DMS114 treated with DMSO at 0.1 percent for 48 hours (cell line): ENCODE data around the gene C4orf17.
A peak's percentile ranks its signal among the peaks of the same experiment; 100 is the strongest.

ENCODE experiments used
- DNase-seq: peaks from one replicate; lab custom pipeline; 2025; ENCODE audit not compliant: unreplicated experiment; lab: John Stamatoyannopoulos, UW

Gene C4orf17

DNA sequence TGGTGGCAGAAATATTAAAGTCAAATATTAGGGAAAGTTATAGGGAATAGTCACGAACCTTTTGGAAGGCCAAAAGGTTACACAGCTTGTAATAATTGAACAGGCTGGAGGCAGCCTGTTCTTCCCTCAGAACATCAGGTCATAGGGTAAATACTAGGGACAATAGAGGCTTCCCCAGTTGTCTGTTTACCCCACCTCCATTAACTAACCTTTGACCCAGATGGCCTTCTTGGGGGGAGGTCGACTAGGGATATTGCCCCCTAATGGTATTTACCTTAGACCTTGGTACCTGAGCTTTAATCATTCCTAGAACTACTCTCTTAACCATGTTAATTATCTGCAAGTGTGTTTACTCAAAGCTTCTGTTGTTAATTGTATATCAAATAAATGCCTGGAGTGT, 26.0 kb downstream of the C4orf17 start:
- no peak for DNase-seq

DNA sequence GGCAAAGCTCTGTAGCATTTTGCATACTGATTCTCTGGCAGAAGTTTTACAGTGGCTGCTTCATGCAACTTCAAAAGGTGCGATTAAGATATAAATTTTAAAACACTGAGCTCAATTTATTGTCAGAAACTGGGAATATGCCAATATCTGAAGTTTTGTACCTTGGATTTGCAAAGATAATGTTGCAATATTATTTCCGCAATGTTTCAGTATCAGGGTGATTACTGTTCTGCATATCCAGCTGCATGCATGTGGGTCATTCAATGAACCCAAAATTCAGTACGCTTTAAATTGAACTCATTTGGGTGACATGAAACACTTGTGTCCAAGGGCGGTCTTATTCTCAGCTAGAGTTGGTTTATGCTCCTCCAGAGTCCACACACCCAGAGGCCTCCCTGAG, 26.9 kb downstream of the C4orf17 start:
- DNase-seq, result no peak

GRCh38 chr4:99540277-99540939, 29.6 kb downstream of the C4orf17 start:
- DNase-seq, result no peak

DNA sequence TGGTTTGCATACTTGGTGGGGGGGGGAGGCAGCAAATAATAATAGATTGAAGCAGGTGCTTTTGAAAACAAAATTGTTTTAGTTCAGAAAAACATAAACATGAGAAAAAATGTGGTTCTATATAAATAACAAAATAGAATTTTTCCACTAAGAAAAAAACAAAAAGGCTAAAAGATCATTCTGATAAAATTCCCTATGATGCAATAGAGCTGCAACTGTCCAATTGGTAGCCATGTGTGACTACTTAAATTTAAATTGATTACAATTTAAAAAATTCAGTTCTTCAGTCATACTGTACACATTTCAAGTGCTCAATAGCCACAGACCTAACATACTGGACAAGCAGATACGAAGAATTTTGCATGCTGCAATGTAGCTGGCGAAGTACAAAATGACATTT, 42.1 kb downstream of the C4orf17 start:
- no peak for DNase-seq

- peak; percentile 90 for DNase-seq
Observed at GRCh38 chr4:99563310-99564186, 52.7 kb downstream of the C4orf17 start, which contains the start of gene TRMT10A. TSS of gene TRMT10A (minus strand) at chr4:99564039. CDS start at chr4:99559338, 4,701 bp downstream.

- DNase-seq, result no peak
Observed at GRCh38 chr4:99564921-99565320, 54.1 kb downstream of the C4orf17 start.

- no peak for DNase-seq
Observed at GRCh38 chr4:99571883-99572282, 61.1 kb downstream of the C4orf17 start.

DNA sequence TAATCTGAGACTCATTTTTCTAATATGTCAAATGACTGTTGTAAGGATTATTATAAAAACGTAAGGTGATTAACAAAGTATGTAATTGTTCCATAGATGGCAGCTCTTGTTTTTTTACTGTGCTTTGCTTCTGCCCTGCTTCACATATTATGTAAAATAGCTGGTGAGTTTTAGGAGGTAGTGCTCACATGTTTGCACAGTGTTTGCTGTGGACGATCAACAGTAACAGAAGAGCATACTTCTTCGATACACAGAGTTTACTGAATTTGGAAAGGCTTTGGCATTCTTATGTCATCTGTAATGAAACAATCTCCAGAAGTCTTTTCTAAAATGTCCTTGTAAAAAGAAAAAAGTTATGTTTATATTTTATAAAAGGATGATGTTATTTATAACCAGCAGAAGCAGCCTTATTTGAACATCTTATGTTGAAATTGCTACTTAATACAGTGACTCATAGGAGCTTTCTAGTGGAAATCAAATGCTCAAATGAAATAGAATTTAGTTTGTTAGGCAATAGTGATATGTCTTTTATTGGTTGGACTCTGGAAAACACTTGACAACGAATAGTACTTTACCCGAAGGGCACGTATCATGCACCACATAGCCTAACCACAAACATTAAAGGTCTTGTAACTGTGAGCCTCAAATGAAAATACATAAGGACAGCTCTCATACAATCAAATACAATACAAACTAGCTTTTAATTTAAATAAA, 61.9 kb downstream of the C4orf17 start:
- DNase-seq, result no peak

DNA sequence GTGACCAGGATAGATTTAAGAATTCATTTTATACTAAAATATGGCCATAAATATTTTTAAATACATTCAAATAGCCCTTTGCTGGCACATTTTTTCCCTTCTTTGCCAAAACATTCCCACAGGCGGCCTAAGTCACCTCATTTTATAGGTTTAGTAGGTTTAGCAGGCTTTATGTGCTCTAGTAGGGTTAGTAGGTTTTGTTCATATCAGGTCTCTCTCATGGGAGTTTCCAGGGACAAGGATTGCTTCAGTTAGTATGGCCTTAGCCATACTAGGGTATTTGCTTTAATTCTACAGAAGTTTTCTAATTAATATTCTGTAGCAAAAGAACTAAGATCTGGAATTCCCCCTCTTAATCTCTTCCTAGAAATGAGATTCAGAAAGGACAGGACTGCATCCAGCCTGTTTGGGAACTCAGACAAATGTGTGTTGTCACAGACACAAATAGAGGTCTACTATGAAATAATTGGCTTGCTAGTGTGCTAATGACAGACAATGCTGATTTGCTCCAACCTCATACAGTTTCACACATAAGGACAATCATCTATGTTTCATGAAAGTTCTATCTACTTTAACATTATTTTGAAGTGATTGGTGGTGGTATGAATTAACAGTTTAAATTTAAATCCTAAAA, 63.0 kb downstream of the C4orf17 start:
- no peak for DNase-seq

DNA sequence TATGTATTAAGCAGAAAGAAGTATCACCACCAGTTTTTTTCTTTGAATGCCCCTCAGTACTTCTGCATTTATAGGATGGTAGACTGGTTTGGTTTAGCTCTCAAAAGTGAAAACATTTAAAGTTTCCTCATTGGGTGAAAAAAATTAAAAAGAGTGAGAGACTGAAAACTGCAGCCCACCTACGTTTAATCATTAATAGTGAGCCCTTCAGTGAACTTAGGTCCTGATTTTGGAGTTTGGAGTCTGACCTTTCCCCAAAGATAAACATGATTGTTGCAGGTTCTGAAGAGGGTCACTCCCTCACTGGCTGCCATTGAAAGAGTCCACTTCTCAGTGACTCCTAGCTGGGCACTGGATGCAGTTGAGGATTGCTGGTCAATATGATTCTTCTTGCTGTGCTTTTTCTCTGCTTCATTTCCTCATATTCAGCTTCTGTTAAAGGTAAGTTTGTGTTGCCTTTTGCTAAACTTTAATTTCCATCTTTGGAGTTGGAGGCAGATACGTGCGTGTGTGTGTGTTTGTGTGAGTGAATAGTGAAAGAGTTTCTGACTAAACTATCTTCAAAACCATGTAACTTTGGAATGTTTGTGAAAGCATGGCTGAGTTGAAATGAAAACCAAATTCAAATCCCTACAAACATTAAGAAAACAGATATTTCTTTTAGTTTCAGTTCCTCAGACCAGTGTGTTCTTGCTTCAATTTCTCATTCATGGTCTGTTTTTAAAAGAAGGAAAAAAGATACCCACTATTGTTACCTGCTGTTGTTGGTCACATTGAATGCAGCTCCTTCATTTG, 63.9 kb downstream of the C4orf17 start, which contains the start of gene MTTP:
TSS of gene MTTP (plus strand) at position 295 of the 795 bp plus-strand sequence. CDS start at position 381, 86 bp downstream.
- DNase-seq, result no peak

- DNase-seq, result no peak
Observed at GRCh38 chr4:99578714-99579113, 67.9 kb downstream of the C4orf17 start.

DNA sequence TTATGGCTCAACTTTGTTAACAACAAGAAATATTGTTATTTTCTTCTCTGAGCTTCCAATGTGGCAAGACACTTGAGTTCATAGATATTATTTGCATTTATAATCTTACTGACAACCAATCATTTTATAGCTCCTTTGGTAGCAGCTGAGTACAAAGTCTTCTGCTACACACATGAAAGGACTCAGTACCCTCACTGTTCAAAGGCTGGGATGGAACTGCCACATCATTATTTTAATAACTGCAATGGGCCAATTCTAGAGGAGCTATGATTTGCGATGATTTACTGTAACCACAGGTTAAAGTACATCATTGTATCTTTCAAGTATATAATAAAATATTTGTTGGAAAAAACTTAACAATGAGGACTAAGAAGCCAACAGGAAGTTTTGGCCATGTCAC, 74.7 kb downstream of the C4orf17 start:
- no peak for DNase-seq

- DNase-seq, result no peak
Observed at GRCh38 chr4:99586322-99586721, 75.5 kb downstream of the C4orf17 start.

- DNase-seq, result no peak
Observed at GRCh38 chr4:99586797-99587196, 76.0 kb downstream of the C4orf17 start.

DNA sequence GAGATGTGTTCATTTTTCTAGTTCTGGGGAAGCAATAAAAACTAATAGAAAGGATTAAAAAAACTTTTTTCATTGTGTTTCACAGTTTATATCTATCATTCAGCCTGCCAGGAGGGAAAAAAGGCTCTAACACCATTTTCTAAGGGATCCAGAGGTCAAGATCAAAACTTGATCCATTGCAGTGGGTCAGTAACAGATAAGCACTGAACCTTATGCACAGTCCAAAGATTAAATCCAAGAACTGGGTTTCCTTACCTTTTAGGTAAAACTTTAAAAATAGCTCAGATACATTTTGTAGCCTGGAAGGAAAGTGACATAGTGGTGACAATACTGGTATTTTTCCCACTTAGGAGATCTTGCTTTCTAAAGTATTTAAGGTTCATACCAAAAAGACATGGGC, 76.5 kb downstream of the C4orf17 start:
- DNase-seq, result no peak

- no peak for DNase-seq
Observed at GRCh38 chr4:99587803-99588202, 77.0 kb downstream of the C4orf17 start.

DNA sequence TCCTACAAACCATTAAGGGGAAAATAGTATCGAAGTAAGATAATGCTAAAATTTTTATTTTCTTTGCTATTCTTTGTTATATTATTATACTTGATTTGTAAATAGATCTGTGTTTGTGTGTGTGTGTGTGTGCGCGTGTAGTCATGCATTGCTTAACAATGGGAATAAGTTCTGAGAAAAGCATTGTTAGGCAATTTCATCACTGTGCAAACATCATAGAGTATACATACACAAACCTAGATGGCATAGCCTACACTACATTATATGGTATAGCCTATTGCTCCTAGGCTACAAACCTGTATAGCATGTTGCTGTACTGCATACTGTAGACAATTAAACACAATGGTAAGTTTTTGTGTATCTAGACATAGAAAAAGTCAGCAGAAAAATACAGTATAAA, 80.9 kb downstream of the C4orf17 start:
- no peak for DNase-seq
